A549 (cell line): ENCODE results near the gene FRRS1L. TPM values are rescaled to one million over a fixed set of nuclear protein-coding genes. Genes with fewer than 3 reads are reported as not detected.

Source experiments
- ATAC-seq, 2 experiments: fragments of 200-7000 bp in 1 of 2; fragments of >200 bp in 1 of 2; cut with Nextera tagmentation in 1 of 2; cut with Tn5 transposase in 1 of 2; 3 replicates each; pipeline versions ENCODE4 v1.8.0 to v1.9.1; 2018 to 2020; ENCODE audit warnings: mild to moderate bottlenecking in 1 of 2, moderate library complexity in 1 of 2
- CTCF ChIA-PET: fragments of 300-600 bp; sonication (Branson Sonifier 250); formaldehyde crosslinking; extraction: SDS; loops from one replicate; lab custom pipeline; 2021; ENCODE audit warnings: antibody characterized with exemption, inconsistent platforms; lab: Yijun Ruan, JAX
- POLR2A ChIA-PET: fragments of 350-600 bp; formaldehyde crosslinking; extraction: SDS; loops from one replicate; lab custom pipeline; 2021; ENCODE audit warnings: antibody characterized with exemption, inconsistent platforms; lab: Yijun Ruan, JAX
- DNase-seq, 2 experiments: peaks; one replicate each; pipeline versions ENCODE4 v3.0.0 to v3.0.0-alpha.2; 2011 to 2016; ENCODE audit warnings: low read depth in 1 of 2, low spot score in 1 of 2
- FAIRE-seq: peaks from 2 replicates; lab custom pipeline; 2011; peaks lifted over from hg19 to GRCh38; lab: Jason Lieb, UNC
- H3K27ac ChIP-seq, 2 experiments: fragments of >200 bp; sonication (Bioruptor Twin); formaldehyde crosslinking; 3 replicates each; pipeline ENCODE4 v1.5.1; 2016 to 2017
- H3K4me1 ChIP-seq: fragments of >200 bp; sonication (Bioruptor Twin); formaldehyde crosslinking; 3 replicates; pipeline ENCODE4 v1.6.1; 2016
- H3K4me2 ChIP-seq: fragments of >200 bp; sonication (Bioruptor Twin); formaldehyde crosslinking; 3 replicates; pipeline ENCODE4 v1.6.1; 2016
- H3K4me3 ChIP-seq: fragments of >200 bp; sonication (Bioruptor Twin); formaldehyde crosslinking; 3 replicates; pipeline ENCODE4 v1.5.1; 2016
- H3K9me3 ChIP-seq: fragments of >200 bp; sonication (Bioruptor Twin); formaldehyde crosslinking; 3 replicates; pipeline ENCODE4 v1.6.1; 2016
- CBX2 ChIP-seq: fragments of 200-600 bp; sonication (generic); IDR thresholded peaks from 2 replicates; pipeline ENCODE4 v1.6.1; 2016; ENCODE audit warnings: low read depth, mild to moderate bottlenecking, borderline replicate concordance
- CHD2 ChIP-seq: fragments of 150-350 bp; IDR thresholded peaks from 2 replicates; pipeline ENCODE4 v1.6.1; 2014; ENCODE audit warnings: low read length; ENCODE audit not compliant: partially characterized antibody
- CHD4 ChIP-seq: fragments of 200-600 bp; sonication (generic); IDR thresholded peaks from 2 replicates; pipeline ENCODE4 v1.6.1; 2016; ENCODE audit warnings: antibody characterized with exemption, mild to moderate bottlenecking, borderline replicate concordance
- E2F6 ChIP-seq: IDR thresholded peaks from 2 replicates; pipeline ENCODE4 v1.6.1; 2012; ENCODE audit warnings: low read depth, borderline replicate concordance
- FOSB ChIP-seq: fragments of 250-450 bp; sonication (Bioruptor Pico); IDR thresholded peaks from 2 replicates; pipeline ENCODE4 v1.5.0; 2020; ENCODE audit warnings: mild to moderate bottlenecking, moderate library complexity
- FOSL2 ChIP-seq, 2 experiments: fragments of 450-650 bp in 1 of 2; fragments of >200 bp in 1 of 2; sonication (Bioruptor Twin) in 1 of 2; formaldehyde crosslinking; IDR thresholded peaks; 2 replicates each; pipeline versions ENCODE4 v1.5.0 to v1.6.1; 2016 to 2020; ENCODE audit warnings: mild to moderate bottlenecking in 1 of 2, moderate library complexity in 1 of 2
- GATA3 ChIP-seq: IDR thresholded peaks from 2 replicates; pipeline ENCODE4 v1.6.1; 2012; ENCODE audit warnings: borderline replicate concordance
- HEYL ChIP-seq: fragments of 250-450 bp; sonication (Bioruptor Pico); IDR thresholded peaks from 2 replicates; pipeline ENCODE4 v1.8.0; 2021; ENCODE audit warnings: mild to moderate bottlenecking, moderate library complexity
- JUN ChIP-seq, 2 experiments: fragments of >200 bp; sonication (Bioruptor Twin); formaldehyde crosslinking; IDR thresholded peaks; 2 replicates in 1 of 2; 3 replicates in 1 of 2; pipeline ENCODE4 v1.6.1; 2016 to 2017
- KDM1A ChIP-seq: fragments of 200-600 bp; sonication (generic); IDR thresholded peaks from 2 replicates; pipeline ENCODE4 v1.6.1; 2016; ENCODE audit warnings: low read depth, mild to moderate bottlenecking
- KDM5A ChIP-seq: fragments of 200-600 bp; sonication (generic); IDR thresholded peaks from 2 replicates; pipeline ENCODE4 v1.6.1; 2016; ENCODE audit warnings: antibody characterized with exemption, mild to moderate bottlenecking
- MAFK ChIP-seq: fragments of 450-650 bp; IDR thresholded peaks from 2 replicates; pipeline ENCODE4 v1.6.1; 2014; ENCODE audit not compliant: partially characterized antibody
- MAZ ChIP-seq: fragments of 150-350 bp; IDR thresholded peaks from 2 replicates; pipeline ENCODE4 v1.6.1; 2014; ENCODE audit warnings: antibody characterized with exemption, low read depth, low read length, borderline replicate concordance
- MYC ChIP-seq: IDR thresholded peaks from 2 replicates; pipeline ENCODE4 v1.6.1; 2012; ENCODE audit warnings: mild to moderate bottlenecking, inconsistent platforms, low read length, improper control_type of control experiment, borderline replicate concordance
- NPAS2 ChIP-seq: fragments of 250-450 bp; sonication (Bioruptor Pico); IDR thresholded peaks from 2 replicates; pipeline ENCODE4 v1.8.0; 2022; ENCODE audit warnings: mild to moderate bottlenecking, moderate library complexity, borderline replicate concordance
- NR3C1 ChIP-seq: fragments of >200 bp; sonication (Bioruptor Twin); formaldehyde crosslinking; IDR thresholded peaks from 3 replicates; pipeline ENCODE4 v1.6.1; 2017
- PBX3 ChIP-seq: IDR thresholded peaks from 2 replicates; pipeline ENCODE4 v1.6.1; 2012
- PHF8 ChIP-seq: fragments of 200-600 bp; sonication (generic); IDR thresholded peaks from 2 replicates; pipeline ENCODE4 v1.6.1; 2016; ENCODE audit warnings: low read depth, mild to moderate bottlenecking, antibody characterized with exemption, moderate library complexity, borderline replicate concordance
- POLR2A ChIP-seq: IDR thresholded peaks from 2 replicates; pipeline ENCODE4 v1.6.1; 2012; ENCODE audit warnings: mild to moderate bottlenecking, low read length
- RAD21 ChIP-seq, 2 experiments: fragments of >200 bp in 1 of 2; sonication (Bioruptor Twin) in 1 of 2; formaldehyde crosslinking in 1 of 2; IDR thresholded peaks in 1 of 2; conservative IDR thresholded peaks in 1 of 2; 2 replicates in 1 of 2; 3 replicates in 1 of 2; pipeline ENCODE4 v1.6.1; 2012 to 2018; ENCODE audit warnings: inconsistent platforms in 1 of 2
- RNF2 ChIP-seq: fragments of 200-600 bp; sonication (generic); IDR thresholded peaks from 2 replicates; pipeline ENCODE4 v1.6.1; 2016; ENCODE audit warnings: low read depth, mild to moderate bottlenecking, antibody characterized with exemption, moderate library complexity, borderline replicate concordance
- SMC3 ChIP-seq: fragments of >200 bp; sonication (Bioruptor Twin); formaldehyde crosslinking; IDR thresholded peaks from 3 replicates; pipeline ENCODE4 v1.6.1; 2018; ENCODE audit warnings: inconsistent platforms
- ZC3H11A ChIP-seq: fragments of 450-650 bp; IDR thresholded peaks from 2 replicates; pipeline ENCODE4 v1.6.1; 2014; ENCODE audit warnings: antibody characterized with exemption, mild to moderate bottlenecking
- ZFP36 ChIP-seq: fragments of 450-650 bp; IDR thresholded peaks from 2 replicates; pipeline ENCODE4 v1.6.1; 2014; ENCODE audit warnings: borderline replicate concordance; ENCODE audit not compliant: partially characterized antibody
- ZSCAN20 ChIP-seq: fragments of 250-450 bp; sonication (Bioruptor Pico); IDR thresholded peaks from 2 replicates; pipeline ENCODE4 v1.8.0; 2022; ENCODE audit warnings: mild to moderate bottlenecking, moderate library complexity
- WGBS: methylation state at CpG from one replicate; pipeline ENCODE4 v1.1.6; 2017; ENCODE audit errors: missing lambda C conversion rate; 5-methylcytosine and 5-hydroxymethylcytosine counted together
- polyA plus RNA-seq, 4 experiments: library from polyadenylated mRNA; depleted of rRNA in 3 of 4; stranded (reverse); fragments of >200 nt; fragmentation: RNase III in 1 of 4; extraction: RNeasy Plus Mini Kit Qiagen cat#74134 plus additional on column Dnase treatment in 1 of 4; gene quantifications; 2 replicates in 3 of 4; 3 replicates in 1 of 4; pipeline ENCODE4 v1.2.3, GENCODE V29; 2011 to 2017
- TF ChIP-seq, protein P1 (sequence below): fragments of 450-650 bp; IDR thresholded peaks from 2 replicates; pipeline ENCODE4 v1.6.1; 2014; ENCODE audit warnings: antibody characterized with exemption
- TF ChIP-seq, protein P2 (sequence below): fragments of >200 bp; sonication (Bioruptor Twin); formaldehyde crosslinking; IDR thresholded peaks from 3 replicates; pipeline ENCODE4 v1.6.1; 2016
- TF ChIP-seq, protein P3 (sequence below): IDR thresholded peaks from 2 replicates; pipeline ENCODE4 v1.6.1; 2012
- TF ChIP-seq, protein P4 (sequence below): fragments of 150-350 bp; IDR thresholded peaks from 2 replicates; pipeline ENCODE4 v1.6.1; 2014; ENCODE audit warnings: low read depth, mild to moderate bottlenecking, low read length

Gene FRRS1L
- polyA plus RNA-seq, 2 of the 4 experiments (the other 2 are of a cell fraction): 0.54 to 1.5 TPM

DNA sequence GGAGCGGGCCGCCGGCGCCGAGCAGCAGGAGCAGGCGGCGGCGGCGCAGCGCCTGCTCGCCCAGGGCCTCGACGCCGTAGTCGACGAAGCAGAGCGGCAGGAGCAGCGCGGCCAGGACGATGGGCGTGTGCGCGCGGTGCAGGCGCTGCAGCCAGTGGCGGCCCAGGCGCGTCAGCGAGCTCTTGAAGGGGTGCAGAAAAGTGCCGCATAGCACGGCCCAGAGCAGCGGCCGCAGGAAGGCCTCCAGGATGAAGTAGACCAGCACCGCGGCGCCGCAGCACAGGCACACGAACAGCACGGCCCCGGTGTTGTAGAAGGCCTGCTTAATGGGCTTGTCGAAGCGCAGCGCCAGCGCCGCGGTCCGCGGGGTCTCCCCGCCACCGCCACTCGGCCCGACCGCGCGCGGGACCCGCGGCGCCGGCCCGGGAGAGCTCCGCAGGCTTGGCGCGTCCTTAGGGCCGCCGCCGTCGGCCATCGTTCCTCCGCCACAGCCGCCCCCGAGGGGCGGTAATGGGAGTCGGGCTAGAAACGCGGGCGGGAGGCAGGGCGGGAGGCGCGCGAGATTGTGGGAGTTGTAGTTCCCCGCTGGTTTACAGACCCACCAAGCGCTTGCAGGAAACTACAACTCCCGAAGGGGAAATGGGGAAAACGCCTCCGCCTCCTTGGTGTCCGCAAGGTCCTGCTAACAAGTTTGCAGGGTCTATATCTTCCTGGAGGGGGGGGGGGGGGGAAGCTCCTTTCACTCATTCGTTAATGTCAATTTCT lies 47.4 kb downstream of the FRRS1L start, which contains the start of gene TMEM245:
TSS of gene TMEM245 (minus strand) at position 509 of the 765 bp plus-strand sequence. CDS start at position 475, 34 bp downstream.
- DNase-seq: peak; percentile 92 to 99
- ATAC-seq: peak; percentile 94 to 97
- peak within 1 kb of the TSS; percentile 92 for H3K4me3 ChIP-seq
- H3K9me3 ChIP-seq: no peaks in the 10 kb centered on the region
- TF ChIP-seq, protein P1, sequence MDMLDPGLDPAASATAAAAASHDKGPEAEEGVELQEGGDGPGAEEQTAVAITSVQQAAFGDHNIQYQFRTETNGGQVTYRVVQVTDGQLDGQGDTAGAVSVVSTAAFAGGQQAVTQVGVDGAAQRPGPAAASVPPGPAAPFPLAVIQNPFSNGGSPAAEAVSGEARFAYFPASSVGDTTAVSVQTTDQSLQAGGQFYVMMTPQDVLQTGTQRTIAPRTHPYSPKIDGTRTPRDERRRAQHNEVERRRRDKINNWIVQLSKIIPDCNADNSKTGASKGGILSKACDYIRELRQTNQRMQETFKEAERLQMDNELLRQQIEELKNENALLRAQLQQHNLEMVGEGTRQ: no peak
- TF ChIP-seq KDM5A (0 out of 2 replicates have a peak, but pooled peaks have one; percentile 9), RAD21 (conservative IDR thresholded peaks at IDR 0.05 in 1 of 2, IDR thresholded peaks at IDR 0.05 in 1 of 2) (peak in 1 of 2 experiments; percentile 22; a peak in 1 of 5 replicates), SMC3 (peak; percentile 17; the same call in 1 of the 3 replicates), FOSL2 (IDR thresholded peaks at IDR 0.05) (no peak), FOSL2 (CRISPR knock-in tag; IDR thresholded peaks at IDR 0.05) (peak; percentile 23; the same call in 1 of the 2 replicates), CBX2 (no peak), E2F6 (peak; percentile 62), POLR2A (peak; percentile 74), FOSB (CRISPR knock-in tag) (no peak), HEYL (no peak), PHF8 (peak; percentile 62; the same call in 1 of the 2 replicates), RNF2 (no peak), NR3C1 (no peak), MAZ (0 out of 2 replicates have a peak, but pooled peaks have one; percentile 34), ZSCAN20 (CRISPR knock-in tag) (no peak), MYC (peak; percentile 20; the same call in 1 of the 2 replicates), MAFK (no peak), JUN (IDR thresholded peaks at IDR 0.05) (peak; percentile 36 to 91; a peak in 2 of 5 replicates), ZFP36 (no peak), ZC3H11A (no peak), KDM1A (no peak), CHD2 (no peak), CHD4 (no peak), GATA3 (0 out of 2 replicates have a peak, but pooled peaks have one; percentile 12), NPAS2 (no peak), PBX3 (no peak)
- TF ChIP-seq, protein P2, sequence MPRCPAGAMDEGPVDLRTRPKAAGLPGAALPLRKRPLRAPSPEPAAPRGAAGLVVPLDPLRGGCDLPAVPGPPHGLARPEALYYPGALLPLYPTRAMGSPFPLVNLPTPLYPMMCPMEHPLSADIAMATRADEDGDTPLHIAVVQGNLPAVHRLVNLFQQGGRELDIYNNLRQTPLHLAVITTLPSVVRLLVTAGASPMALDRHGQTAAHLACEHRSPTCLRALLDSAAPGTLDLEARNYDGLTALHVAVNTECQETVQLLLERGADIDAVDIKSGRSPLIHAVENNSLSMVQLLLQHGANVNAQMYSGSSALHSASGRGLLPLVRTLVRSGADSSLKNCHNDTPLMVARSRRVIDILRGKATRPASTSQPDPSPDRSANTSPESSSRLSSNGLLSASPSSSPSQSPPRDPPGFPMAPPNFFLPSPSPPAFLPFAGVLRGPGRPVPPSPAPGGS: peak; percentile 80
- TF ChIP-seq, protein P3, sequence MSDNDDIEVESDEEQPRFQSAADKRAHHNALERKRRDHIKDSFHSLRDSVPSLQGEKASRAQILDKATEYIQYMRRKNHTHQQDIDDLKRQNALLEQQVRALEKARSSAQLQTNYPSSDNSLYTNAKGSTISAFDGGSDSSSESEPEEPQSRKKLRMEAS: peak; percentile 0
- TF ChIP-seq, protein P4, sequence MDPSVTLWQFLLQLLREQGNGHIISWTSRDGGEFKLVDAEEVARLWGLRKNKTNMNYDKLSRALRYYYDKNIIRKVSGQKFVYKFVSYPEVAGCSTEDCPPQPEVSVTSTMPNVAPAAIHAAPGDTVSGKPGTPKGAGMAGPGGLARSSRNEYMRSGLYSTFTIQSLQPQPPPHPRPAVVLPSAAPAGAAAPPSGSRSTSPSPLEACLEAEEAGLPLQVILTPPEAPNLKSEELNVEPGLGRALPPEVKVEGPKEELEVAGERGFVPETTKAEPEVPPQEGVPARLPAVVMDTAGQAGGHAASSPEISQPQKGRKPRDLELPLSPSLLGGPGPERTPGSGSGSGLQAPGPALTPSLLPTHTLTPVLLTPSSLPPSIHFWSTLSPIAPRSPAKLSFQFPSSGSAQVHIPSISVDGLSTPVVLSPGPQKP: no peak
- H3K27ac ChIP-seq: peak within 1 kb of the TSS; percentile 97 to 99
- ChIA-PET CTCF (interaction anchor here (0.5 to 3.8 kb wide), 8 partner anchors 10 to 249 kb away, joined by 3 to 18 read pairs (median 3); no protein-coding TSS in a partner anchor), POLR2A (interaction anchor here (0.6 to 1.5 kb wide), 10 partner anchors 9 to 695 kb away, joined by 3 to 21 read pairs (median 3); no protein-coding TSS in a partner anchor)
- peak within 1 kb of the TSS; percentile 97 for H3K4me2 ChIP-seq
- FAIRE-seq: no peak
- 3% methylated on average over 8 of the region's 88 CpGs for WGBS
- H3K4me1 ChIP-seq: peaks cover 38% of the 10 kb centered on the region
